Glutamatergic neuron (in vitro differentiated cells): Measurements from ENCODE around the gene LRCH4. TPM values are rescaled to one million over a fixed set of nuclear protein-coding genes. Genes with fewer than 3 reads are reported as not detected.

ENCODE experiments used
- DNase-seq: peaks from one replicate; pipeline ENCODE4 v3.0.0; 2022
- H3K27ac Mint-ChIP-seq: one replicate; pipeline ENCODE4 v1.8.0; 2020; ENCODE audit warnings: mild to moderate bottlenecking, mixed read lengths, inconsistent platforms; ENCODE audit not compliant: unreplicated experiment
- H3K27me3 Mint-ChIP-seq: one replicate; pipeline ENCODE4 v1.8.0; 2020; ENCODE audit warnings: mild to moderate bottlenecking, moderate library complexity, mixed read lengths, inconsistent platforms; ENCODE audit not compliant: unreplicated experiment
- H3K36me3 Mint-ChIP-seq: one replicate; pipeline ENCODE4 v1.8.0; 2020; ENCODE audit warnings: mild to moderate bottlenecking, mixed read lengths, inconsistent platforms; ENCODE audit not compliant: unreplicated experiment
- H3K4me1 Mint-ChIP-seq: one replicate; pipeline ENCODE4 v1.8.0; 2020; ENCODE audit warnings: mild to moderate bottlenecking, low read depth, mixed read lengths, inconsistent platforms; ENCODE audit not compliant: unreplicated experiment
- H3K4me3 Mint-ChIP-seq: one replicate; pipeline ENCODE4 v1.8.0; 2020; ENCODE audit warnings: mild to moderate bottlenecking, mixed read lengths, inconsistent platforms; ENCODE audit not compliant: unreplicated experiment
- H3K9me3 Mint-ChIP-seq: one replicate; pipeline ENCODE4 v1.8.0; 2020; ENCODE audit warnings: mild to moderate bottlenecking, moderate library complexity, mixed read lengths, inconsistent platforms; ENCODE audit not compliant: unreplicated experiment
- long read RNA-seq: library from polyadenylated mRNA; unstranded; transcript quantifications from one replicate; pipeline ENCODE4 v2.0.0, GENCODE V29; 2020; ENCODE audit not compliant: unreplicated experiment
- total RNA-seq: library from RNA; stranded (reverse); fragmentation: NEBNext Ultra II Directional; extraction: Animal tissue kit (Norgen Biotek cat#: 25700); gene quantifications from one replicate; pipeline ENCODE4 v1.2.1, GENCODE V29; 2021; ENCODE audit not compliant: unreplicated experiment
- TF ChIP-seq, protein P1 (sequence below): fragments of 200-600 bp; sonication (generic); IDR thresholded peaks from one replicate; pipeline ENCODE4 v1.5.0; 2021; ENCODE audit not compliant: partially characterized antibody, unreplicated experiment

Gene LRCH4, protein sequence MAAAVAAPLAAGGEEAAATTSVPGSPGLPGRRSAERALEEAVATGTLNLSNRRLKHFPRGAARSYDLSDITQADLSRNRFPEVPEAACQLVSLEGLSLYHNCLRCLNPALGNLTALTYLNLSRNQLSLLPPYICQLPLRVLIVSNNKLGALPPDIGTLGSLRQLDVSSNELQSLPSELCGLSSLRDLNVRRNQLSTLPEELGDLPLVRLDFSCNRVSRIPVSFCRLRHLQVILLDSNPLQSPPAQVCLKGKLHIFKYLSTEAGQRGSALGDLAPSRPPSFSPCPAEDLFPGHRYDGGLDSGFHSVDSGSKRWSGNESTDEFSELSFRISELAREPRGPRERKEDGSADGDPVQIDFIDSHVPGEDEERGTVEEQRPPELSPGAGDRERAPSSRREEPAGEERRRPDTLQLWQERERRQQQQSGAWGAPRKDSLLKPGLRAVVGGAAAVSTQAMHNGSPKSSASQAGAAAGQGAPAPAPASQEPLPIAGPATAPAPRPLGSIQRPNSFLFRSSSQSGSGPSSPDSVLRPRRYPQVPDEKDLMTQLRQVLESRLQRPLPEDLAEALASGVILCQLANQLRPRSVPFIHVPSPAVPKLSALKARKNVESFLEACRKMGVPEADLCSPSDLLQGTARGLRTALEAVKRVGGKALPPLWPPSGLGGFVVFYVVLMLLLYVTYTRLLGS
- 166 TPM for total RNA-seq
- long read RNA-seq, transcript LRCH4-201 (18 exons, 2,552 nt) = major isoform, 5 of 13 reads
- long read RNA-seq, partial matches to known transcripts = 3 of 13 reads
- long read RNA-seq, other reads (novel, unspliced or antisense) = 4 of 13 reads

DNA sequence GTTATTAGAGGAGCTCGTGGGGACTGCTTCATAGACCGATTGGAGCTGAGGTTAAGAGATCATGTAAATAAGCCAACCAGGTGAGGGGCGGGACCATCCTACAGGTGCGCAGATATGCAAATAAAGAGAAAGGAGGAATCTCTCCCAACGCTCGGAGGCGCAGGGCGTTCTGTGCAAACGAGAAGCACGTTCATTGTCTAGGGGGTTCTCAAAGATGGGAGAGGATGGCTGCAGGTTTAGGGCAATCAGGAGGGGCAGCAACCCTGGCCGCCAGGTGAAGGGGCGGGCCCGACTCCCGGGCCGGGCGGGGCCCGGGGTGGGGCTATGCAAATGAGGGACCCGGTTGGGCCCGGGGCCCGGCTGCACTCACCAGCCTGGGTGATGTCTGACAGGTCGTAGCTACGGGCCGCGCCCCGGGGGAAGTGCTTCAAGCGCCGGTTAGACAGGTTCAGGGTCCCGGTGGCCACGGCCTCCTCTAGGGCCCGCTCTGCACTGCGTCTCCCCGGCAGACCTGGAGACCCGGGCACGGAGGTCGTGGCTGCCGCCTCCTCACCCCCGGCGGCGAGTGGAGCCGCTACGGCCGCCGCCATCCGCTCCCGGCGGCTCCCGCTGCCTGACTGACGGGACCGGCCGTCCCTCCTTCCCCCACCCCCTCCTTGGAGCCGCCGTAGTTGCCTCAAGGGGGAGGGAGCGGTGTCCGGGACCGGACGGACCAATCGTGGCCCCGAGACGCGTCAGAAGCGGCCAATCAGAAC, at the start of gene LRCH4:
Gene LRCH4, minus strand, starts transcription at position 619 of the 755 bp plus-strand sequence. Its CDS starts 29 bp downstream, at position 590.
- TF ChIP-seq, protein P1, sequence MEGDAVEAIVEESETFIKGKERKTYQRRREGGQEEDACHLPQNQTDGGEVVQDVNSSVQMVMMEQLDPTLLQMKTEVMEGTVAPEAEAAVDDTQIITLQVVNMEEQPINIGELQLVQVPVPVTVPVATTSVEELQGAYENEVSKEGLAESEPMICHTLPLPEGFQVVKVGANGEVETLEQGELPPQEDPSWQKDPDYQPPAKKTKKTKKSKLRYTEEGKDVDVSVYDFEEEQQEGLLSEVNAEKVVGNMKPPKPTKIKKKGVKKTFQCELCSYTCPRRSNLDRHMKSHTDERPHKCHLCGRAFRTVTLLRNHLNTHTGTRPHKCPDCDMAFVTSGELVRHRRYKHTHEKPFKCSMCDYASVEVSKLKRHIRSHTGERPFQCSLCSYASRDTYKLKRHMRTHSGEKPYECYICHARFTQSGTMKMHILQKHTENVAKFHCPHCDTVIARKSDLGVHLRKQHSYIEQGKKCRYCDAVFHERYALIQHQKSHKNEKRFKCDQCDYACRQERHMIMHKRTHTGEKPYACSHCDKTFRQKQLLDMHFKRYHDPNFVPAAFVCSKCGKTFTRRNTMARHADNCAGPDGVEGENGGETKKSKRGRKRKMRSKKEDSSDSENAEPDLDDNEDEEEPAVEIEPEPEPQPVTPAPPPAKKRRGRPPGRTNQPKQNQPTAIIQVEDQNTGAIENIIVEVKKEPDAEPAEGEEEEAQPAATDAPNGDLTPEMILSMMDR = no peak
- H3K36me3 Mint-ChIP-seq = no peaks in the 10 kb centered on the region
- peak within 1 kb of the TSS; percentile 99 for H3K4me3 Mint-ChIP-seq
- H3K4me1 Mint-ChIP-seq = peaks cover 27% of the 10 kb centered on the region
- H3K27me3 Mint-ChIP-seq = peaks cover 11% of the 10 kb centered on the region
- H3K9me3 Mint-ChIP-seq = peaks cover 14% of the 10 kb centered on the region
- peak; percentile 62 for DNase-seq
- H3K27ac Mint-ChIP-seq = peak within 1 kb of the TSS; percentile 98

DNA sequence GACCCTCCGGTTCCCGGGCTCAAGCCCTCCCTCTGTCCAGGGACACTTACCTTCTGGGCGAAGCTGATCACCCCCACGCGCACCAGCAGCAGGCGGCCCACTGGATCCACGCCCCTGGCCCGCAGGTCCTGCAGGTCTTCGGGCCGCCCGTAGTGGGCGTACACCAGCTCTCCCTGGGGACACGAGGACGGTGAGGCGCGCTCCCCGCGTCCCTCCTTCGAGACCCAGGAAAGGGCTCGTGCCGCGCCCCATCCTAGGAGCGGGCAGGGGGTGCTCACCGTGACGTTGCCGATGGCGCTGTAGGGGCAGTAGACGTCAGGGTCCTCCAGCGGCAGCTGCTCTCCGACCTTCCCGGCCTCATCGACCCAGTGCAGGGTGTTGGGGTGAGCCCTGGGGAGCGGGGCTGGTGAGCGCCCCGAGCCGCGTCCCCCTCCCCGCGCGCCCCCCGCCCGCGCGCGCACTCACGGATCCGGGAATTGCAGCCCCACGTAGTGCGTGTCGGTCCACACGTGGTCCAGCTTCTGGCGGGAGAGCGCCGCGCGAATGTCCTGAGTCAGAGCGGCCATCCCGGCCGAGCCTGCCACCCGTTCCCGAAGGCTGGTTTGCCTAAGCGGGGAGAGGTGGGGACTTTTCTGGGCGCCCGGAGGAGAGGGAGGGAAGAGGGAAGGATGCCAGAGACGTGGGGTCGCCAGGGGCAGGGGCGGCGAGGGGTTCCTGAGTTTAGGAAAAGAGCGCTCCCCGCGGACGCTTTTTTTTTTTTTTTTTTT, 47.2 kb upstream of the LRCH4 start:
- TF ChIP-seq, protein P1 = peak; percentile 17
- no peaks in the 10 kb centered on the region for H3K36me3 Mint-ChIP-seq
- peaks cover 20% of the 10 kb centered on the region for H3K27me3 Mint-ChIP-seq
- no peaks in the 10 kb centered on the region for H3K4me1 Mint-ChIP-seq
- H3K4me3 Mint-ChIP-seq = peak overlapping the region; percentile 86
- H3K9me3 Mint-ChIP-seq = peaks cover 2% of the 10 kb centered on the region
- peak; percentile 57 for DNase-seq
- no peak overlapping the region for H3K27ac Mint-ChIP-seq

DNA sequence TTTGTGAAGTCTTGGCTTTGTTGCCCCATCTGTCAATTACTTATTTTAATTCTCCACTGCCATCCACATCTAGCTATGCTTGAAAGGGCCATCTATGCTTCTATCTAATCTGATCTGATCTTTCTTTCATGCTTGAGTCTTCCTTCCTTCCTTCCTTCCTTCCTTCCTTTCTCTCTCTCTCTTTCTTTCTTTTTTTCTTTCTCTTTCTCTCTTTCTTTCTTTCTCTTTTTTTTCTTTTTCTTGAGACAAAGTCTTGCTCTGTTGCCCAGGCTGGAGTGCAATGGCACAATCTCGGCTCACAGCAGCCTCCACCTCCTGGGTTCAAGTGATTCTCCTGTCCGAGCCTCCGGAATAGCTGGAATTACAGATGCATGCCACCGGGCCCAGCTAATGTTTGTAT, 44.1 kb upstream of the LRCH4 start:
- peaks cover 26% of the 10 kb centered on the region for H3K27me3 Mint-ChIP-seq
- no peak for DNase-seq
- H3K36me3 Mint-ChIP-seq = no peaks in the 10 kb centered on the region
- TF ChIP-seq, protein P1 = no peak
- no peak overlapping the region for H3K4me3 Mint-ChIP-seq
- H3K9me3 Mint-ChIP-seq = peaks cover 5% of the 10 kb centered on the region
- H3K4me1 Mint-ChIP-seq = no peaks in the 10 kb centered on the region
- H3K27ac Mint-ChIP-seq = no peak overlapping the region

DNA sequence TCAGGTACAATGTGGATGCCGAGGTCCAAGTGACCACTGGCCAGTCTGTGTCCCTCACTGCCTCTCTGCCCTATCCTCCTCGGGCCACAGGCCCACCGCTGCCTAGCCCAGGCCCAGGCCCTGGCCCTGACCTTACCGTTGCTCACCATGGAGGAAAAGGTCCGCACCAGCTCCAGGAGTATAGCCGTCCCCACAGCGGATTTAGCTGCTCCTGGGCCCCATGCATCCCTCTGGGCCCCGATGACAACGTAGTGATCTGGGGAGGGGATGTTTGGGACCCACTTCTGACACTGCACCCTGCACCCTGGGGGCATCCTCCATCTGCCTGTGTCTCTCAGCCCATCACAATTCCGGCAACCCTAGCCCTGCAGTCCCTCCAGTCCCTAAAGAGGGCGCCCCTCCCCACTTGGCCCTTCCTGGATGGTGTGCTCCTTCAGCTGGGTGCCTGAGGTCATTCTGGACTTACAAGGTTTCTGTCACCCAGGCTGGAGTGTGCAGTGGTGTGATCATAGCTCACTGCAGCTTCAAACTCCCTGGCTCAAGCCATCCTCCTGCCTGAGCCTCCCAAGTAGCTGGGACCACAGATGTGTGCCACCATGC, 43.3 kb upstream of the LRCH4 start:
- H3K27me3 Mint-ChIP-seq = peaks cover 22% of the 10 kb centered on the region
- peak; percentile 76 for DNase-seq
- H3K9me3 Mint-ChIP-seq = peaks cover 5% of the 10 kb centered on the region
- H3K27ac Mint-ChIP-seq = no peak overlapping the region
- H3K4me1 Mint-ChIP-seq = no peaks in the 10 kb centered on the region
- no peaks in the 10 kb centered on the region for H3K36me3 Mint-ChIP-seq
- H3K4me3 Mint-ChIP-seq = no peak overlapping the region
- TF ChIP-seq, protein P1 = peak; percentile 33
